GM12865 (cell line): ENCODE measurements around the gene WASL.
"Not testable (repeated sequence)": the region's sequence is repeated elsewhere in the genome, so short reads cannot be mapped to it uniquely, and the experiment has no call there.

Experiments
- DNase-seq: peaks from one replicate; pipeline ENCODE4 v3.0.0; 2010; ENCODE audit warnings: low read depth
- H3K4me3 ChIP-seq: 2 replicates; pipeline ENCODE4 v1.5.1; 2011; ENCODE audit warnings: mild to moderate bottlenecking, low read depth, low read length, control low read depth
- CTCF ChIP-seq: IDR thresholded peaks from 2 replicates; pipeline ENCODE4 v1.5.1; 2011; ENCODE audit warnings: low read length, control low read depth, low read depth, inconsistent platforms; ENCODE audit not compliant: insufficient read depth; ENCODE audit errors: missing control alignments

WASL gene

GRCh38 chr7:123746931-123747488 lies 1.8 kb downstream of the WASL start:
- DNase-seq = peak; percentile 43
- TF ChIP-seq CTCF = no peak
- H3K4me3 ChIP-seq = peak overlapping the region; percentile 70

GRCh38 chr7:123746055-123746454 lies 2.7 kb downstream of the WASL start:
- H3K4me3 ChIP-seq = peak overlapping the region; percentile 70
- DNase-seq = no peak
- TF ChIP-seq CTCF = no peak

GRCh38 chr7:123745437-123745836 lies 3.4 kb downstream of the WASL start:
- no peak for DNase-seq
- no peak for TF ChIP-seq CTCF
- H3K4me3 ChIP-seq = no peak overlapping the region

GRCh38 chr7:123744416-123744815 lies 4.4 kb downstream of the WASL start:
- no peak for TF ChIP-seq CTCF
- H3K4me3 ChIP-seq = no peak overlapping the region
- DNase-seq = no peak

GRCh38 chr7:123741940-123742339 lies 6.9 kb downstream of the WASL start:
- H3K4me3 ChIP-seq = no peak overlapping the region
- TF ChIP-seq CTCF = no peak
- no peak for DNase-seq

GRCh38 chr7:123738808-123739207 lies 10.0 kb downstream of the WASL start:
- TF ChIP-seq CTCF = no peak
- DNase-seq = no peak
- H3K4me3 ChIP-seq = no peak overlapping the region

GRCh38 chr7:123738356-123738755 lies 10.4 kb downstream of the WASL start:
- H3K4me3 ChIP-seq = no peak overlapping the region
- no peak for DNase-seq
- TF ChIP-seq CTCF = no peak

GRCh38 chr7:123737168-123737674 lies 11.6 kb downstream of the WASL start:
- not testable (repeated sequence) for DNase-seq, H3K4me3 ChIP-seq
